ENCODE results near the gene ACYP1.
"Not testable (repeated sequence)": the region's sequence is repeated elsewhere in the genome, so short reads cannot be mapped to it uniquely, and the experiment has no call there.

Gene ACYP1

GRCh38 chr14:75068294-75069120 lies 4.7 kb upstream of the ACYP1 start:
- DNase-seq (ENCODE audit: low read depth, low spot score): no peak

GRCh38 chr14:75067765-75068164 lies 3.9 kb upstream of the ACYP1 start:
- DNase-seq (ENCODE audit: low read depth, low spot score): not testable (repeated sequence)

DNA sequence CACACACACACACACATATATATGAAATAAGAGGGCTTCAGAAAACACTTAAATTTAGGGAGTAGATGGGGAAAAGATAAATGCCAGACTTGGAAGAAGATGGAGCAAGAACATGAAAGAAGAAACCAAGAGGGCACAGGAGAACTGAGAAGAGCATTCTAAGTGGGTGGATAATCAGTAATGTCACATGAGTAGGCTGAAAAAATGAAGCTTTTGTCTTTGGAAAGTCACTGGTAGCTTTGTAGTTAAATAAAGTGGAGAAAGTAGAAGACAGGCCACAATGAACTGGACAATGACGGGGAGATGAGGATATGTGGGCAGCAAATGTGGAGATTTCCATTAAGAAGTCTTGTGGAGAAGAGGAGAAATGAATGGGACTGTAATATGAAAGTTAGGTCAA lies 3.4 kb upstream of the ACYP1 start:
- no peak for DNase-seq (ENCODE audit: low read depth, low spot score)

GRCh38 chr14:75066691-75067090 lies 2.9 kb upstream of the ACYP1 start:
- no peak for DNase-seq (ENCODE audit: low read depth, low spot score)

DNA sequence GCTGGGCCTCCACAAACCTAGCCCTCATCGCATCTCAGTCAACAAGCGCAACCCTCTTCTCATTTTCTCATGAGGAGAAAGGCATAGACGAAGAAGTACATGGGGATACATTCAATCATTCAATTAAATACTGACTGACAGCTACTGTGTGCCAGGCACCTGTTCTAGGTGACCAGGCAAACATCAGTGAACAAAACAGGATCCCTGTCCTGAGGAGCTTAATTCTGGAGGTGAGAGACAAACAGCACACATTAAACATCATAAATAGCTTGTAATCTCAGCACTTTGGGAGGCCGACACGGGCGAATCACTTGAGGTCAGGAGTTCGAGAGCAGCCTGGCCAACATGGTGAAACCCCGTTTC lies 362 bp upstream of the ACYP1 start:
- DNase-seq (ENCODE audit: low read depth, low spot score): no peak

DNA sequence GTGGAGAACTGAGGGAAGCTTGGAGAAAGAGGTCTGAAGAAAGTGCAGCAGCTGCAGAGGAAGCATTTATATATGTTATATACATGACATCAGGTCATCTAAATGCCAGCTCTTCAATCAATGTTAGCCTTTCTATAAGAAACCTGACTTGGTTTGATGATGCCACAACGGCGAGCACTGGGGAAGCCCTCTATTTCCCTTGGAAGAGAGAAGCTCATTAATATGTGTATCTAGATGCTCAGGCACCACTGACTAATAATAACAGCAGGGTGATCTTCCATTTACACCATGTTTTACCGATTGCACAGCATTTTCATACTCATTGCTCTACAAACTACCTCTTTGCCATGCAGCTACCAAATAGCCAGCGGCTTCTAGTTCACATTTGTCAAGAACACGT lies 811 bp downstream of the ACYP1 start:
- no peak for DNase-seq (ENCODE audit: low read depth, low spot score)

DNA sequence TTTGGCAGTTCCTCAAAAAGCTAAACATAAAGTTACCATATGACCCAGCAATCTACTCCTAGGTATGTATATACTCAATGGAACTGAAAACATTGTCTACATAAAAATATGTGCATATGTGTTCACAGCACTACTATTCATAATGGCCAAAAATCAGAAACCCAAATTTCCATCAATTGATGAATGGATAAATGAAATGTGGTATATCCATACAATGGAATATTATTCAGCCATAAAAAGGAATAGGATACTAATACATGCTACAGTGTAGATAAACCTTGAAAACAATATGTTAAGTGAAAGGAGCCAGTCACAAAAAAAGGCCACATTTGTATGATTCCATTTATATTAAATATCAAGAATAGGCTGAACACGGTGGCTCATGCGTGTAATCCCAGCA lies 3.4 kb downstream of the ACYP1 start:
- DNase-seq (ENCODE audit: low read depth, low spot score): no peak

- no peak for DNase-seq (ENCODE audit: low read depth, low spot score)
These were observed 4.2 kb downstream of the ACYP1 start for GRCh38 chr14:75059642-75060041.

GRCh38 chr14:75054421-75054820 lies 9.4 kb downstream of the ACYP1 start:
- no peak for DNase-seq (ENCODE audit: low read depth, low spot score)

DNA sequence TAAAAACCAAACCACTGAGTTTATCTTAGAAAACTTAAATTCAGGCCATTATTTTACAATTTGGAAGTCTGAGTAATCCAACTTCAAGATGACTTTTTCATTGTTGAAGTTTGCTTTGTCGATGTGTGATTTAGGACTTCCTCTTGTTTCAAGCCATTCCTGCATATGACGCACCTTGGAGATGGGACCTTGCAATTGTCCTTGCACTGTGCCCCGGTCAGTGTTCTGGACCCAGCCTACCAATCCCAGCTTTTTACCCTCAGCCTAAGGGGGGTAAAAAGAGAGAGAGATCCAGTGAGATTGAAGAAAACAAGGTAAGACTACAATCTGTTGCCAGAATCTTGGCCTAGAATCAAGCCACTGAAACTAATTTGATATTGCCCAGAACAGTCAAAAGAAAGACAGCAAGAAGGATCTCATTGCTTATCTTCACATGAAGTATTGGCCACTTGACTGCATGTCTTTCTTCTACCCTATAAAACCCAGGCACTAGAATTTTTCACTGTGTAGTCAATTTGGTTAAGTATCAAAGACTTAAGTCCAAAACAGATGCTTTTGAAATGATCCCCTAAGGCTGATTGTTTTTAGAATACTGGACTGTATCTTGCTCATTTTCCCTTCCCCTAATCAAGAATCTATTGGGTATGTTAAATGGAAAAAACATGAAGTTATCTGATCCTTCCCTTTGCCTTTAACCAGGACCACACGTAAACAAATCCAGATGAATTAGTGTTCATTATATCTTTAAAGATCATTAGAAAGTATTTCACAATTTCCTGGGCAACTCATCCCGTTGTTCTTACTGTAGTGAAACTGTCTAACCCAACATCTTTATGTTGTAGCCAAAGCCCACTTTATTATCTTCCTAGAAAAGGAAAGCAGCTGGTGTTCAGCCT lies 10.2 kb downstream of the ACYP1 start:
- no peak for DNase-seq (ENCODE audit: low read depth, low spot score)

GRCh38 chr14:75051556-75051899 lies 12.3 kb downstream of the ACYP1 start:
- no peak for DNase-seq (ENCODE audit: low read depth, low spot score)

GRCh38 chr14:75050852-75051555 lies 12.8 kb downstream of the ACYP1 start, which contains the start of gene MLH3:
Gene MLH3 (minus strand): TSS chr14:75051467. CDS start chr14:75049655, 1,812 bp downstream.
- peak; percentile 92 for DNase-seq (ENCODE audit: low read depth, low spot score)

- DNase-seq (ENCODE audit: low read depth, low spot score): no peak
These were observed 14.1 kb downstream of the ACYP1 start for GRCh38 chr14:75049731-75050201.

DNA sequence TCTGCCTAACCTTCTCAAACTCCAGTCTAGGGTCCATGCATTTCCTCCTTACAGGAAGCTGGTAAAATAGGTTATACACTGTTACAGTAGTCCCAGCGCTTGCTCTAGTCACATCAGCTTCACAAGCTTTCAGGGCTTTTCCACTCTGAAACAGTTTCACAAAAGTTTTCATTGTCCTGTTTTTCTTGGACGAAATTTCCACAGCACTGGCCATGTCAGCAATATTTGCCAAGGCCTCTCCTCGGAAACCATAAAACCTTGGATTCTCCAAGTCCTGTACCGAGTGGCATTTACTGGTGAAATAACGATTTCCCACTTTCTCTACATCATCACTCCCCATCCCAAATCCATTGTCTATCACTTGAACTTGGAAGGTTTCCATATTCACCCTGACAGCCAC lies 14.7 kb downstream of the ACYP1 start:
- peak; percentile 39 for DNase-seq (ENCODE audit: low read depth, low spot score)

DNA sequence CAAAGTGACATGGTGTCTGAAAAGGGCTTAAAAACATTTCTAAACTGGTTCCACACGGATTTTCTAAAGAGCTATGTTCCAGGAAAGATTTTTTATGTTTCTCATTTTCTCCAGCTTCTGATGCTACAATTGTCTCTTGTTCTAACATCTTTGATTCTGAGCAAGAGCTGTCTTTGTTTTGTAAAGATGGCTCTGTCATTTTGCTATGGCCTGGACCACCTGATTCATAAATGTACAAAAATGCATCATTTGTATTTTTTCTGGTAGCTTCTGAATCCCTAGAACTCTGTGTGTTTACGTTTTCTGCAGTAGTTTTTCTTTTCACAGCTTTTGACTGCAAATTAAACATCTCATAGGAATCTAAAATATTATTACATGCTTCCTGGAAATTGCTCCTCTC lies 15.7 kb downstream of the ACYP1 start:
- DNase-seq (ENCODE audit: low read depth, low spot score): no peak

- no peak for DNase-seq (ENCODE audit: low read depth, low spot score)
These were observed 16.3 kb downstream of the ACYP1 start for GRCh38 chr14:75047506-75047905.

GRCh38 chr14:75046899-75047298 lies 16.9 kb downstream of the ACYP1 start:
- DNase-seq (ENCODE audit: low read depth, low spot score): no peak

GRCh38 chr14:75046275-75046674 lies 17.5 kb downstream of the ACYP1 start:
- no peak for DNase-seq (ENCODE audit: low read depth, low spot score)

GRCh38 chr14:75044752-75045151 lies 19.1 kb downstream of the ACYP1 start:
- no peak for DNase-seq (ENCODE audit: low read depth, low spot score)

GRCh38 chr14:75044322-75044721 lies 19.5 kb downstream of the ACYP1 start:
- DNase-seq (ENCODE audit: low read depth, low spot score): peak; percentile 68

GRCh38 chr14:75042035-75042434 lies 21.8 kb downstream of the ACYP1 start:
- peak; percentile 52 for DNase-seq (ENCODE audit: low read depth, low spot score)

GRCh38 chr14:75041613-75042012 lies 22.2 kb downstream of the ACYP1 start:
- no peak for DNase-seq (ENCODE audit: low read depth, low spot score)

Data from astrocyte of the hippocampus (primary cell).